ENCODE results near the gene TUBB1.
"Not testable (repeated sequence)": the region's sequence is repeated elsewhere in the genome, so short reads cannot be mapped to it uniquely, and the experiment has no call there.

Gene TUBB1

DNA sequence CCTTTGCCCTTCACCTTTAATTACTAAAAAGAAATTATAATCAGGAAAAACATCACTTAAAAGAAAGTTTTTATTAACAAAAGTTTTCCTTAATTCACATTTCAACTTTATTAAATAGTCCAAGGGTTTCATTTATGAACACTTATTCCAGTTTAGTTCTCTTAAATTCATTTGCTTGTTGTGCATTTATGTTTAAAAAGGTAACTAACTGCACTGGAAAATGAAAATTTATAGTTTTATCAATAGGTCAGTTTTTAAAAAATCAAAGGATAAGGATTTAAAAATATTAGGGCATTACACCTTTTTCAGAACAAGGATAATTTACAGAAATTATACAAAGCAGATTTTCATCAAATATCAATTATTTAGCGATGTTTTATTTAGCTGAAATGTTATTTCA lies 13.9 kb downstream of the TUBB1 start:
- no peak for DNase-seq (ENCODE audit: extremely low read depth, low read depth)
- H3K4me3 ChIP-seq (replicated peaks; ENCODE audit: low read depth, low read length) = peak overlapping the region; percentile 93
- TF ChIP-seq, protein P1, sequence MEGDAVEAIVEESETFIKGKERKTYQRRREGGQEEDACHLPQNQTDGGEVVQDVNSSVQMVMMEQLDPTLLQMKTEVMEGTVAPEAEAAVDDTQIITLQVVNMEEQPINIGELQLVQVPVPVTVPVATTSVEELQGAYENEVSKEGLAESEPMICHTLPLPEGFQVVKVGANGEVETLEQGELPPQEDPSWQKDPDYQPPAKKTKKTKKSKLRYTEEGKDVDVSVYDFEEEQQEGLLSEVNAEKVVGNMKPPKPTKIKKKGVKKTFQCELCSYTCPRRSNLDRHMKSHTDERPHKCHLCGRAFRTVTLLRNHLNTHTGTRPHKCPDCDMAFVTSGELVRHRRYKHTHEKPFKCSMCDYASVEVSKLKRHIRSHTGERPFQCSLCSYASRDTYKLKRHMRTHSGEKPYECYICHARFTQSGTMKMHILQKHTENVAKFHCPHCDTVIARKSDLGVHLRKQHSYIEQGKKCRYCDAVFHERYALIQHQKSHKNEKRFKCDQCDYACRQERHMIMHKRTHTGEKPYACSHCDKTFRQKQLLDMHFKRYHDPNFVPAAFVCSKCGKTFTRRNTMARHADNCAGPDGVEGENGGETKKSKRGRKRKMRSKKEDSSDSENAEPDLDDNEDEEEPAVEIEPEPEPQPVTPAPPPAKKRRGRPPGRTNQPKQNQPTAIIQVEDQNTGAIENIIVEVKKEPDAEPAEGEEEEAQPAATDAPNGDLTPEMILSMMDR (IDR thresholded peaks at IDR 0.05; ENCODE audit: low read depth, low read length, missing control alignments) = no peak

DNA sequence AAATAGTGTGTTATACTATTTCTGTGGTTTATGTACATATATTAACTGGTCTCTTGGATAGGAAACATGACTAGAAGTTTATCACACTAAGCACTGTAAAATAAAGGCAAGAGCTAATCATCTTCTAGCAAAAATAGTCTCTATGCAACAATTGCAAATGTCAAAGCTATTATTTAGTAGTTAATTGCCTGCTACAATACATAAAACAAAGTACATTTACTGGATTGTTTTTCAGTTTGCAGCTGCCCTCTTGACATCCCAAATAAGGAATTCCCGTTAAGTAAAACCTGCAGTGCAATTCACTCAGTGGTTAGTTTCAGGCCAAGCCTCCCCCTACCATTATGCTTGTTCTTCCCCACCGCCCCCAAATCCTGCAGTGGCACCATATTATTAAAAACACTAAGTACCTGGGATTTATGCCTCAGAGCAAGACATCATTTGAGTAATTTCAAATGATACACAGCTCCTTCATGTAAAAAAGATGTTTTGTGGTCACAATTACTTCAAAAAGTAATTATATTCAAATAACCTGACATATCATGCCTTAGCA lies 14.5 kb downstream of the TUBB1 start:
- TF ChIP-seq, protein P1 (IDR thresholded peaks at IDR 0.05; ENCODE audit: low read depth, low read length, missing control alignments) = no peak

DNA sequence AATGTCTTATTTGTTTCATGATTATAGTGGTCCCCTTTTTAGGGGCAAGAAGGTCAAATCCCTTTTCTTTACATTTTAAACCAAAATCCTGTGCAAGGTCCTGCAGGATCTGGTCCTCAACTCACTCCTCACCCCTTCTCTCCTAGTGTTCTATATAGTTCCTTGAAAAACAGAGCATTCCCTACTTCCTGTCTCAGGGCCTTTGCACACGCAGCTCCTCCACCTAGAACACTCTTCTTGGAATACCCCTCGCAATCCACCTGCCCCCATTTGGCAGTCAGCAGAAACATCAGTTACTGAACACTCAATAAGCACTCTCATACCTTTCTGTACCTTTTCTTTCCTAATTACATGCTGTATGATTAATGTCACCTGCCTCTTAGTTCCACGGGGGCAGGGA lies 16.2 kb downstream of the TUBB1 start:
- TF ChIP-seq, protein P1 (IDR thresholded peaks at IDR 0.05; ENCODE audit: low read depth, low read length, missing control alignments) = no peak
- H3K4me3 ChIP-seq (replicated peaks; ENCODE audit: low read depth, low read length) = no peak overlapping the region
- no peak for DNase-seq (ENCODE audit: extremely low read depth, low read depth)

More for the DNA sequence above, 14.5 kb downstream of the TUBB1 start:
- DNase-seq (ENCODE audit: extremely low read depth, low read depth) = no peak
- no peak overlapping the region for H3K4me3 ChIP-seq (replicated peaks; ENCODE audit: low read depth, low read length)

DNA sequence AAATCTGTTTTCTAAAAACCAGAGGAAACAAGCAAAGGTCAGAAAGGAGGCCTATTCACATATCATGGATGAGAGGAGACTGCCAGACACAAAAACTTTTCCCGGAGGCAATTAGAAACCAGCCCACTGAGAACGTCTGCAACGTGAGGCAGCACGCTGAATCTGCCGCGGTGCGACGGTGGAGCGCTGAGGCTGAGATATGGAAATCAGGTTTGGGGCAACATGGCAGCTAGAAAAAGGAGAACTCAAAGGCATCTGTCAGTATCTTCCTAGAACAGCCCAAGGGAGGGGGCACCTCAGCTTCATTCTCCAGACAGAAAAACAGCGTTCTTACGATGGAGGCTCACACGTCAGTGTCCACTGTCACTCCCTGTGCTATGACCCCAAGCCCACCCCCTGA lies 18.2 kb downstream of the TUBB1 start:
- no peak overlapping the region for H3K4me3 ChIP-seq (replicated peaks; ENCODE audit: low read depth, low read length)
- DNase-seq (ENCODE audit: extremely low read depth, low read depth) = no peak
- TF ChIP-seq, protein P1 (IDR thresholded peaks at IDR 0.05; ENCODE audit: low read depth, low read length, missing control alignments) = no peak

DNA sequence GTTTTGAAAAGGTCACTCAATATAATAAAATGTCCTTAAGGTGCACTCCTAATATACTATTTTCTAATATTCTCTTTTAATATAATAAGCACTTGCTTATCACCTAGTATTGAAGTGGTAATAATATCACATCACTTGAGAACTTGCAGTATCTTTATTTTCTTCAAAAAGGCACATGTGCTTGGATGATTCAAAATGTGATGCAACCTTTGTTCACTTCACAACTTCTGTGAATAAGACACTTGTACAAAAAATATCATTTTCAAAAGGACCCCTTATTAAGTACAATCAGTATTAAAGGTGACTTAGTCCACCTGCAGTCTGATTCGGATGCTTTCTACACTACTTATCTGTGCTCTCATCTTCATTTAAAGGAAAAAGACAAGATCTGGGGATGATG lies 20.0 kb downstream of the TUBB1 start:
- no peak for DNase-seq (ENCODE audit: extremely low read depth, low read depth)
- no peak overlapping the region for H3K4me3 ChIP-seq (replicated peaks; ENCODE audit: low read depth, low read length)
- TF ChIP-seq, protein P1 (IDR thresholded peaks at IDR 0.05; ENCODE audit: low read depth, low read length, missing control alignments) = no peak

DNA sequence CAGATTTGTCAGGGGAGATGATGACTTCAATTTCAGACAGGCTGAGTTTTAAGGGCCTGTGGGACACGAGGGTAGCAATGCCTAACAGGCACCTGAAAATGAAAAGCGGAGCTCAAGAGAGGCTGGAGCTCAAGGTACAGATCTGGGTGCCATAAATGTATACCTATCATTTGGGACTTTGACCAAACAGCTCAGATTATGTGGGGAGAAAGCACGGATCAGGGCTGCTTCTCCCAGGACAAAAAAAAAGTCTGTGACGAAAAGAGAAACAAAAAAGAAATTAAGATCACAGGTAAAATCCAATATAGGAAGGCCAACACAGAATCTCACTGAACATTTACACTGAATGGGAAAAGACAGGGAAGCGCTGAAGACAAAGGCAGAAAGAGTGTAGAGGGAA lies 21.4 kb downstream of the TUBB1 start:
- DNase-seq (ENCODE audit: extremely low read depth, low read depth) = no peak
- TF ChIP-seq, protein P1 (IDR thresholded peaks at IDR 0.05; ENCODE audit: low read depth, low read length, missing control alignments) = no peak
- peak overlapping the region; percentile 85 for H3K4me3 ChIP-seq (replicated peaks; ENCODE audit: low read depth, low read length)

DNA sequence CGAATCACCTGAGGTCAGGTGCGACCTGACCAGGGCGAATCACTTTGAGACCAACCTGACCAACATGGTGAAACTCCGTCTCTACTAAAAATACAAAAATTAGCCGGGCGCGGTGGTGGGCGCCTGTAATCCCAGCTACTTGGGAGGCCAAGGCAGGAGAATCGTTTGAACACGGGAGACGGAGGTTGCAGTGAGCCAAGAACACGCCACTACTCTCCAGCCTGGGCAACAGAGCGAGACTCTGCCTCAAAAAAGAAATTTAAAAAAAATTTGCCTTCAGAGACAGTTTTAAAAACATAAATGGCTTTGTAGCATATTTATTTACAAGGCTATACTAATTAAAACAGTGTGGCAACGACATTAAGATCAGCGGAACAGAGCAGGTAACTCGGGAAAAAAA lies 22.3 kb downstream of the TUBB1 start:
- not testable (repeated sequence) for DNase-seq (ENCODE audit: extremely low read depth, low read depth)
- peak overlapping the region; percentile 85 for H3K4me3 ChIP-seq (replicated peaks; ENCODE audit: low read depth, low read length)
